ENCODE results near the gene IGF1R. TPM values are rescaled to one million over a fixed set of nuclear protein-coding genes. Genes with fewer than 3 reads are reported as not detected.

Gene IGF1R
- total RNA-seq, 1 experiment from 2014 or later = 3.8 TPM

- peaks cover 6% of the 10 kb centered on the region for H3K4me1 ChIP-seq (ENCODE audit: insufficient read depth, low read length)
- no peaks in the 10 kb centered on the region for H3K79me2 ChIP-seq (ENCODE audit: low read length)
- DNase-seq = no peak
- H3K36me3 ChIP-seq (ENCODE audit: low read depth, low read length) = no peaks in the 10 kb centered on the region
- H3K4me2 ChIP-seq (ENCODE audit: low read length) = no peak overlapping the region
- no peak for TF ChIP-seq CTCF (conservative IDR thresholded peaks at IDR 0.05; ENCODE audit: low read depth, low read length)
- no peak for TF ChIP-seq EZH2phosphoT487 (IDR thresholded peaks at IDR 0.05; ENCODE audit: borderline replicate concordance, low read length)
- TF ChIP-seq EZH2 (IDR thresholded peaks at IDR 0.05; ENCODE audit: low read length, unreplicated experiment) = no peak
- H3F3A ChIP-seq (ENCODE audit: low read length, unreplicated experiment) = no peaks in the 10 kb centered on the region
- no peak overlapping the region for H3K4me3 ChIP-seq (ENCODE audit: low read length)
- no peaks in the 10 kb centered on the region for H3K27me3 ChIP-seq (ENCODE audit: low read length)
- intact Hi-C loops (cut with micrococcal nuclease) = no loop called here
- H2AFZ ChIP-seq (ENCODE audit: low read length) = no peak overlapping the region
- H4K20me1 ChIP-seq (ENCODE audit: low read length) = no peaks in the 10 kb centered on the region
- H3K9ac ChIP-seq (ENCODE audit: low read length) = no peak overlapping the region
- BruUV-seq (replicated peaks) = no TSS peak
- no peak overlapping the region for H3K27ac ChIP-seq (ENCODE audit: low read length)
- no peak for ATAC-seq
- POLR2A ChIA-PET (ENCODE audit: unreplicated experiment) = no interaction called here
- no peaks in the 10 kb centered on the region for H3K9me2 ChIP-seq (replicated peaks; ENCODE audit: low read length)
- CTCF ChIA-PET = no interaction called here
- H3K9me3 ChIP-seq (ENCODE audit: low read length) = no peaks in the 10 kb centered on the region
These were observed 298.2 kb downstream of the IGF1R start for GRCh38 chr15:98946301-98947255.

GRCh38 chr15:98948456-98948855, 300.1 kb downstream of the IGF1R start:
- Histone ChIP-seq H3K4me2 (ENCODE audit: low read length) (no peak overlapping the region), H3F3A (ENCODE audit: low read length, unreplicated experiment) (no peaks in the 10 kb centered on the region), H3K9me3 (ENCODE audit: low read length) (no peaks in the 10 kb centered on the region), H3K9me2 (replicated peaks; ENCODE audit: low read length) (no peaks in the 10 kb centered on the region), H4K20me1 (ENCODE audit: low read length) (no peaks in the 10 kb centered on the region), H3K79me2 (ENCODE audit: low read length) (no peaks in the 10 kb centered on the region), H3K4me3 (ENCODE audit: low read length) (no peak overlapping the region), H3K27me3 (ENCODE audit: low read length) (no peaks in the 10 kb centered on the region), H3K36me3 (ENCODE audit: low read depth, low read length) (no peaks in the 10 kb centered on the region), H3K9ac (ENCODE audit: low read length) (no peak overlapping the region), H3K27ac (ENCODE audit: low read length) (no peak overlapping the region), H2AFZ (ENCODE audit: low read length) (no peak overlapping the region), H3K4me1 (ENCODE audit: insufficient read depth, low read length) (peaks cover 10% of the 10 kb centered on the region; the same call in 1 of the 2 replicates)
- ATAC-seq (no peak), DNase-seq (no peak)
- POLR2A ChIA-PET (ENCODE audit: unreplicated experiment) = no interaction called here
- intact Hi-C loops (cut with micrococcal nuclease) = no loop called here
- BruUV-seq (replicated peaks) = no TSS peak
- CTCF ChIA-PET = no interaction called here
- TF ChIP-seq CTCF (conservative IDR thresholded peaks at IDR 0.05; ENCODE audit: low read depth, low read length) (no peak), EZH2phosphoT487 (IDR thresholded peaks at IDR 0.05; ENCODE audit: borderline replicate concordance, low read length) (no peak), EZH2 (IDR thresholded peaks at IDR 0.05; ENCODE audit: low read length, unreplicated experiment) (no peak)

GRCh38 chr15:98948941-98949340, 300.6 kb downstream of the IGF1R start:
- H4K20me1 ChIP-seq (ENCODE audit: low read length) = no peaks in the 10 kb centered on the region
- intact Hi-C loops (cut with micrococcal nuclease) = no loop called here
- no peak overlapping the region for H2AFZ ChIP-seq (ENCODE audit: low read length)
- H3K4me1 ChIP-seq (ENCODE audit: insufficient read depth, low read length) = peaks cover 10% of the 10 kb centered on the region; the same call in 1 of the 2 replicates
- no peaks in the 10 kb centered on the region for H3F3A ChIP-seq (ENCODE audit: low read length, unreplicated experiment)
- no peaks in the 10 kb centered on the region for H3K27me3 ChIP-seq (ENCODE audit: low read length)
- H3K79me2 ChIP-seq (ENCODE audit: low read length) = no peaks in the 10 kb centered on the region
- no peak for DNase-seq
- no peak for TF ChIP-seq CTCF (conservative IDR thresholded peaks at IDR 0.05; ENCODE audit: low read depth, low read length)
- TF ChIP-seq EZH2 (IDR thresholded peaks at IDR 0.05; ENCODE audit: low read length, unreplicated experiment) = no peak
- no peak for TF ChIP-seq EZH2phosphoT487 (IDR thresholded peaks at IDR 0.05; ENCODE audit: borderline replicate concordance, low read length)
- no peaks in the 10 kb centered on the region for H3K9me3 ChIP-seq (ENCODE audit: low read length)
- POLR2A ChIA-PET (ENCODE audit: unreplicated experiment) = no interaction called here
- no peak overlapping the region for H3K9ac ChIP-seq (ENCODE audit: low read length)
- no peak overlapping the region for H3K4me2 ChIP-seq (ENCODE audit: low read length)
- H3K4me3 ChIP-seq (ENCODE audit: low read length) = no peak overlapping the region
- no peak for ATAC-seq
- CTCF ChIA-PET = no interaction called here
- H3K9me2 ChIP-seq (replicated peaks; ENCODE audit: low read length) = no peaks in the 10 kb centered on the region
- no peaks in the 10 kb centered on the region for H3K36me3 ChIP-seq (ENCODE audit: low read depth, low read length)
- no TSS peak for BruUV-seq (replicated peaks)
- H3K27ac ChIP-seq (ENCODE audit: low read length) = no peak overlapping the region
